Neural crest cell (in vitro differentiated cells): ENCODE data around the gene HDHD3. TPM values are rescaled to one million over a fixed set of nuclear protein-coding genes. Genes with fewer than 3 reads are reported as not detected.
"Not testable (repeated sequence)": the region's sequence is repeated elsewhere in the genome, so short reads cannot be mapped to it uniquely, and the experiment has no call there.

ENCODE experiments used
- DNase-seq: peaks from one replicate; pipeline ENCODE4 v3.0.0; 2021; ENCODE audit warnings: low read depth, mixed read lengths, low spot score
- H3K27ac Mint-ChIP-seq: one replicate; pipeline ENCODE4 v1.8.0; 2021; ENCODE audit warnings: mild to moderate bottlenecking, mixed read lengths; ENCODE audit not compliant: unreplicated experiment
- H3K27me3 Mint-ChIP-seq: 2 replicates; pipeline ENCODE4 v1.8.0; 2021; ENCODE audit warnings: low read depth, mild to moderate bottlenecking, mixed read lengths
- H3K36me3 Mint-ChIP-seq: 2 replicates; pipeline ENCODE4 v1.8.0; 2021; ENCODE audit warnings: low read depth, mild to moderate bottlenecking, mixed read lengths
- H3K4me1 Mint-ChIP-seq: 2 replicates; pipeline ENCODE4 v1.8.0; 2021; ENCODE audit warnings: mixed read lengths
- H3K4me3 Mint-ChIP-seq: one replicate; pipeline ENCODE4 v1.8.0; 2021; ENCODE audit warnings: mild to moderate bottlenecking, mixed read lengths
- H3K9me3 Mint-ChIP-seq: 2 replicates; pipeline ENCODE4 v1.8.0; 2021; ENCODE audit warnings: mixed read lengths
- total RNA-seq: library from RNA; stranded (reverse); gene quantifications from 2 replicates; pipeline ENCODE4 v1.2.1, GENCODE V29; 2021
- TF ChIP-seq, protein P1 (sequence below): fragments of 200-600 bp; sonication (generic); conservative IDR thresholded peaks from 2 replicates; pipeline ENCODE4 v1.5.0; 2021; ENCODE audit warnings: antibody characterized with exemption, mild to moderate bottlenecking

Gene HDHD3
- total RNA-seq, 1 donor from 2014 or later, result 13.4 TPM

DNA sequence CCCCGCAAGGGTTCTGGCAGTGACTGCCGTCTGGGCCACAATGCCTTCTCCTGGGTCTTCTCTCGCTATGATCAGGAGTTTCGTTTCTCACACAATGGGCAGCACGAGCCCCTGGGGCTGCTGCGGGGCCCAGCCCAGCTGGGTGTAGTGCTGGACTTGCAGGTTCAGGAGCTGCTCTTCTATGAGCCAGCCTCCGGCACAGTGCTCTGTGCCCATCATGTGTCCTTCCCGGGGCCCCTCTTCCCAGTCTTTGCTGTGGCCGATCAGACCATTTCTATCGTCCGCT is 7.0 kb downstream of the HDHD3 start:
- H3K36me3 Mint-ChIP-seq, result no peaks in the 10 kb centered on the region
- no peaks in the 10 kb centered on the region for H3K4me1 Mint-ChIP-seq
- no peaks in the 10 kb centered on the region for H3K27me3 Mint-ChIP-seq
- TF ChIP-seq, protein P1, sequence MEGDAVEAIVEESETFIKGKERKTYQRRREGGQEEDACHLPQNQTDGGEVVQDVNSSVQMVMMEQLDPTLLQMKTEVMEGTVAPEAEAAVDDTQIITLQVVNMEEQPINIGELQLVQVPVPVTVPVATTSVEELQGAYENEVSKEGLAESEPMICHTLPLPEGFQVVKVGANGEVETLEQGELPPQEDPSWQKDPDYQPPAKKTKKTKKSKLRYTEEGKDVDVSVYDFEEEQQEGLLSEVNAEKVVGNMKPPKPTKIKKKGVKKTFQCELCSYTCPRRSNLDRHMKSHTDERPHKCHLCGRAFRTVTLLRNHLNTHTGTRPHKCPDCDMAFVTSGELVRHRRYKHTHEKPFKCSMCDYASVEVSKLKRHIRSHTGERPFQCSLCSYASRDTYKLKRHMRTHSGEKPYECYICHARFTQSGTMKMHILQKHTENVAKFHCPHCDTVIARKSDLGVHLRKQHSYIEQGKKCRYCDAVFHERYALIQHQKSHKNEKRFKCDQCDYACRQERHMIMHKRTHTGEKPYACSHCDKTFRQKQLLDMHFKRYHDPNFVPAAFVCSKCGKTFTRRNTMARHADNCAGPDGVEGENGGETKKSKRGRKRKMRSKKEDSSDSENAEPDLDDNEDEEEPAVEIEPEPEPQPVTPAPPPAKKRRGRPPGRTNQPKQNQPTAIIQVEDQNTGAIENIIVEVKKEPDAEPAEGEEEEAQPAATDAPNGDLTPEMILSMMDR, result no peak
- no peak overlapping the region for H3K27ac Mint-ChIP-seq
- no peak overlapping the region for H3K4me3 Mint-ChIP-seq
- no peaks in the 10 kb centered on the region for H3K9me3 Mint-ChIP-seq
- DNase-seq, result no peak

DNA sequence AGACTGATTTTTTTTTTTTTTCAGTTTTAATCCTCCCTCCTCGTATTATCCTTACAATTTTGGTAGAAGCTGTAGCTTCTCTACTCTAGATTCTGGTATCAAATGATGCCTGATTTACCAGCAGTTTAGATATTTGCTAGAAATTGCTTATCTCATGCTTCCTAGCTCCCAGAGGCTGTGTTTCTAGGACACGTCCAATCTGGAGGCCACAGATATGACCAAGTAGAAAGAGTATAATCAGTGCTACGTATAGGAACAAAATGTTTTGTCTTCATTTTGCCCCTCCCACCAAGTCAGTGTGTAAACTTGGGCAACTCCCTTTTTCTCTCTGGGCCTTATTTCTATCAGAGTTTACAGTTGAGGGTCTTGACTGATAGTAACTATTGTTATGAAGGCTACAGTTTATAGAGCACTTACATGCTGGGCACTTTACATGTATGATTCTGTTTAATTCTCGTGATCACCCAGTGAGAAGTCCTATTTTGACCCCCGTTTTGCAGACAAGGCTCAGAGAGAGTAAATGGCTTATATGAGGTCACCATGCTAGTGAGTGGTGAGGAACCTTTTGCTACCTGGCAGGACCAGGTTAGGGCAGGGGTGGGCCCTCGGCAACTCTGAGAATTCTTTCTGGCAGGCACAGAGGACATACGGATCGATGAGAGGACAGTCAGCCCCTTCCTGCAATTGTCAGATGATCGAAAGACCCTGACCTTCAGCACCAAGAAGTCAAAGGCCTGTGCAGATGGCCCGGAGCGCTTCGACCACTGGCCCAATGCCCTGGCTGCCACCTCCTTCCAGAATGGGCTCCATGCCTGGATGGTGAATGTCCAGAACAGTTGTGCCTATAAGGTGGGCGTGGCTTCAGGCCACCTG is 7.6 kb downstream of the HDHD3 start:
- H3K27ac Mint-ChIP-seq, result no peak overlapping the region
- DNase-seq, result no peak
- no peaks in the 10 kb centered on the region for H3K4me1 Mint-ChIP-seq
- H3K27me3 Mint-ChIP-seq, result no peaks in the 10 kb centered on the region
- no peaks in the 10 kb centered on the region for H3K36me3 Mint-ChIP-seq
- TF ChIP-seq, protein P1, result no peak
- H3K9me3 Mint-ChIP-seq, result no peaks in the 10 kb centered on the region
- H3K4me3 Mint-ChIP-seq, result no peak overlapping the region

DNA sequence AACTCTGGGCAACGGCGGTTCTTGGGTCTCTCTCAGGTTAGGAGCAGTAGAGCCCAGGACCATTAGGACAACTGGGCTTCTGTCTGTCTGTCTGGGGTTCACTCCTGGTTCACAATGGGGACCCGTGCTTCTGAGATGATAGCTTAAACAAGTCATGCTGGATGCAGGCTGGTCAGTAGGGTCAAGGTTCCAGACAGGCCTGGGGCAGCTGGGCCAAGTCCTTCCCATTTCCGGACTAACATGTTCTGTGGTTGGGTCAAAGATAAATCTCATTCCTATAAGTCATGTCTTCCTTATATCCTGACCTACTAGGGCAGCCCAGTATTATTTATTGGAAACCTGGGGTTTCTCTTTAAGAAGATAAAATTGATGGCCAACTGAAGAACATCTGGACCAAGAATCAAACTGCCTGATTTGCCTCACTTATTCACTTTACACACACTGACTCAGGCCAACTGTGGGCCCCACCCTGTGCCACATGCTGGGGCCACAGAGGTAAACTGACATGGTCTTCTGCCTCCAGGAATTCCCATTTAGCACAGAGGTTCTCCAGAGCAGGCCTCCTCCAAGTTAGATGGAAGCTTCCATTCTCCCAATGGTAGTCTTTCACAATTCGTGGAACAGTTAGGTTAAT is 8.3 kb downstream of the HDHD3 start:
- DNase-seq, result no peak
- Mint-ChIP-seq H3K4me3 (no peak overlapping the region), H3K36me3 (no peaks in the 10 kb centered on the region), H3K27ac (no peak overlapping the region), H3K4me1 (no peaks in the 10 kb centered on the region), H3K9me3 (no peaks in the 10 kb centered on the region), H3K27me3 (no peaks in the 10 kb centered on the region)
- TF ChIP-seq, protein P1, result no peak

DNA sequence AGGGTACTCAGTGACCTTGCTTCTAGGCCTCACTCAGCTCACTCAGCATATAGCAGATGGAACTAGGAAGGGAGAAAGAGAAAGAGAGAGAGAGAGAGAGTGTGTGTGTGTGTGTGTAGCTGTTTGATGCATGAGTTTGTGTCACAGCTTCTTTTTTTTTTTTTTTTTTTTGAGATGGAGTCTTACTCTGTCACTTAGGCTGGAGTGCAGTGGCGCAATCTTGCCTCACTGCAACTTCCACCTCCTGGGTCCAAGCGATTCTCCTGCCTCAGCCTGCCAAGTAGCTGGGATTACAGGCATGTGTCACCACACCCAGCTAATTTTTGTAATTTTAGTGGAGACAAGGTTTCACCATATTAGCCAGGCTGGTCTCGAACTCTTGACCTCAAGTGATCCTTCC is 11.1 kb downstream of the HDHD3 start:
- not testable (repeated sequence) for H3K36me3 Mint-ChIP-seq, H3K27me3 Mint-ChIP-seq, H3K9me3 Mint-ChIP-seq, H3K27ac Mint-ChIP-seq, H3K4me1 Mint-ChIP-seq, H3K4me3 Mint-ChIP-seq, DNase-seq

DNA sequence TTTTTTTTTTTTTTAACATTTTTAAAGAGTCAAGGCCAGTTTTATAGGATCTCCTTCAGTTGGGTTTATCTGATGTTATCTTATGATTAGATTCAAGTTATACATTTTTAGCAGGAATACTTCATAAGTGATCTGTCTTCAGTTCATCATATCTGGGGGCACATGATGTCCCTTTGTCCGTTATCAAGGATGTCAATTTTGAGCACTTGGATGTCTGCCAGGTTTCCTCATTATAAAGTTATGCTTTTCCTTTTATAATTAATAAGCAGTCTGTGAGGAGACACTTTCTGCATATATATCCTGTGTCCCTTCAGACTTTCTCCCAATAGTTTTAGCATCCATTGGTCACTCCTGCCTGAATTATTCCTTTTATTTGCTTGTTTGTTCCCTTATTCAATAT is 11.8 kb downstream of the HDHD3 start:
- DNase-seq, result no peak
- Mint-ChIP-seq H3K9me3 (no peaks in the 10 kb centered on the region), H3K27ac (no peak overlapping the region), H3K4me1 (peaks cover 6% of the 10 kb centered on the region), H3K27me3 (peaks cover 10% of the 10 kb centered on the region), H3K4me3 (no peak overlapping the region), H3K36me3 (no peaks in the 10 kb centered on the region)
- TF ChIP-seq, protein P1, result no peak

DNA sequence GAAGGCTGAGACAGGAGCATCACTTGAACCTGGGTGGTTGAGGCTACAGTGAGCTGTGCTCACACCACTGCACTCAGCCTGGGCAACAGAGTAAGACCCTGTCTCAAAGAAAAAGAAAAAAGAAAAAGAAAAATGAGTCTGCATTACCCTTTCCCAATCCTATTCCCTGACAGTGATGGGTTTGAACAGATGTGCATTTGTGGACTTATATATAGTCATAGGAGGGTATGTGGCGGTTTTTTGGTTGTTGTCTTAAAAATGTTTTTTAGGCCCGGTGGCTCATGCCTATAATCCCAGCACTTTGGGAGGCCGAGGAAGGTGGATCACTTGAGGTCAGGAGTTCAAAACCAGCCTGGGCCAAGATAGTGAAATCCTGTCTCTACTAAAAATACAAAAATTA is 13.4 kb downstream of the HDHD3 start:
- Mint-ChIP-seq H3K4me3 (no peak overlapping the region), H3K4me1 (peaks cover 6% of the 10 kb centered on the region), H3K27me3 (peaks cover 16% of the 10 kb centered on the region), H3K36me3 (no peaks in the 10 kb centered on the region), H3K27ac (no peak overlapping the region), H3K9me3 (no peaks in the 10 kb centered on the region)
- TF ChIP-seq, protein P1, result no peak
- no peak for DNase-seq
